NCI-H345 treated with DMSO at 0.1 percent for 48 hours (cell line): ENCODE data around the gene KCMF1.

Experiments used
- DNase-seq: peaks from one replicate; lab custom pipeline; 2025; ENCODE audit not compliant: unreplicated experiment; lab: John Stamatoyannopoulos, UW

The KCMF1 gene

DNA sequence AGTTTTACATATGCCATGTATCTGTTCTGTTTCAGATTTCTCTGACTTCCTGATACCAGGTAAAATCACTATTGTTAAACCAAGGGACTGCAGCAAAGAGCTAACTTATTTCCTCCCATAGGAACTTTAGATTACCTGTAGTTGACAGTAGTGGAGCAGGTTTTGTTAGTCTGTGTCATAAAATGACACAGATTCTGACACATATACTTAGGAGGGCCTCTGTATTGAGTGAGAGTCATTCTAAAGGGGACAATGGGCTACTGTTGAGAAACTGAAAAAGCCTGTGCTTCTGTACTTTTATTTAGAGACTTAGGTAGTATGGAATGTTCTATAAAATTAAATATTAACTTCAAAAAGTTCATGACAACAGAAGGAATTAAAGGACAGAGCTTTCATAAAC, 48.2 kb downstream of the KCMF1 start:
- no peak for DNase-seq

- no peak for DNase-seq
Observed at GRCh38 chr2:85022232-85022631, 51.3 kb downstream of the KCMF1 start.

- DNase-seq: no peak
Observed at GRCh38 chr2:85024372-85025047, 53.5 kb downstream of the KCMF1 start.

GRCh38 chr2:85032621-85033020, 61.7 kb downstream of the KCMF1 start:
- DNase-seq: no peak

GRCh38 chr2:85033388-85033787, 62.4 kb downstream of the KCMF1 start:
- DNase-seq: no peak

GRCh38 chr2:85034158-85034557, 63.2 kb downstream of the KCMF1 start:
- DNase-seq: no peak

DNA sequence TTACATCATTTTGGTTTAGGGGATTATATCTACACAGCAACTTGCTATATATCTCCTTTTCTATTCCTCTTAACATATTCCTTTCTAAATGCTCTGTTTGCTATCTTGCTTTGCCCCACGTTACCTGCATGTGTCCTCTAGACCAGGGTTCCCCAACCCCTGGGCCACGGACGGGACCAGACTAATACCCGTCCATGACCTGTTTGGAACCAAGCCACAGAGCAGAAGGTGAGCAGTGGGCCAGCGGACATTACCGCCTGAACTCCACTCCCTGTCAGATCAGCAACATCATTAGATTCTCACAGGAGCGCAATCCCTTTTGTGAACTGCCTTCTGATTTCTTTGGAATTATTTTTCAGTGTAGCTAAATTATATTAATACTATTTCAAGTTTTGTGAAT, 66.7 kb downstream of the KCMF1 start:
- DNase-seq: no peak

GRCh38 chr2:85042330-85042729, 71.4 kb downstream of the KCMF1 start:
- DNase-seq: no peak

DNA sequence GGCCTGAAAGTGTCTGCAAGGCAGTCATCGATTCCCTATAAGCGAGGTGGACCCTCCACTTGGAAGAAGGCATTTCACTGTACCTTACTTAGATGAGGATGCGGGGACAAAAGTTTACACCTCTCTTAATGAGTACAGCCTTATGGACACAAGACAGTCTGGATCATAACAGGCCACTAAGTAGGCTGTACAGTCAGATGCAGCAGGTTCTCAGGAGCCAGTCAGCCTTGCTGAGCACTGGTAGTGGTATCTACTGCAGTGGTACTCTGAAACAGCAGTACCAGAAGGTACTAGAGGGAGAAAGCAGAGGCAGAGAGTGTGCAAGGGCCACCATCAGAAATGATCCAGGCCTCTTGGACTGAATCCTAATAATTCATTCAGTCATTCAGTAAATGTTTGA, 77.6 kb downstream of the KCMF1 start:
- DNase-seq: no peak

DNA sequence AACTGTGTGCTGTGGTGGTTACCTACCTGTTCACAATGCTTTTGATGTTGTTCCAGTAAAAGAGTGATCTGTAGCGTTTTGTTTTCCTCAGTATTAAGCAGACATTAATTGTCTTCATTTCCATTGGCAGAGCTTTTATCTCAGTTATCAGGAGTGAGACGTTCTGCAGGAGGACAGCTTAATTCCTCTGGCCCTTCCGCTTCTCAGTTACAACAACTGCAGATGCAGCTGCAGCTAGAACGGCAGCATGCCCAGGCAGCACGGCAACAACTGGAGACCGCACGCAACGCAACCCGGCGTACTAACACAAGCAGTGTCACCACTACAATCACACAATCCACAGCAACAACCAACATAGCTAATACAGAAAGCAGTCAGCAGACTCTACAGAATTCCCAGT, 78.3 kb downstream of the KCMF1 start:
- no peak for DNase-seq

DNA sequence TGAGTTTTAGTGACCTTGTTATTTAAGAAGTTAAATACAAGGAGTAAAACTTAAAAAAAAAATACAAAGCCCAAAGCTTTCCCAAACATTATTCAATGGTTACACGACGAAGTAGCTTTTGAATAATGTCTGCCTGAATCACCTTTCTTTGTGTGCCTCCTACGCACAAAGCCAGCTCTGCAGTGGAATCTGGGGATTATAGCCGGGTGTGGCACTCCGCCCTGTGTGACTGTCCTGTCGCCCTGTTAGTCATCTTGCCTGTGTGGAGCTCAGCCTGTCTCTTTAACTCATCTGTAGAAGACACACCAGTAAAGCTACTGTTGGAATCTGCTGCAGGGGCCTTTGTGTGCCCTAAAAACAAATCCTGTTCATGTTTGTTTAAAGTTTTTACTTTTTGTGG, 82.8 kb downstream of the KCMF1 start:
- DNase-seq: no peak

DNA sequence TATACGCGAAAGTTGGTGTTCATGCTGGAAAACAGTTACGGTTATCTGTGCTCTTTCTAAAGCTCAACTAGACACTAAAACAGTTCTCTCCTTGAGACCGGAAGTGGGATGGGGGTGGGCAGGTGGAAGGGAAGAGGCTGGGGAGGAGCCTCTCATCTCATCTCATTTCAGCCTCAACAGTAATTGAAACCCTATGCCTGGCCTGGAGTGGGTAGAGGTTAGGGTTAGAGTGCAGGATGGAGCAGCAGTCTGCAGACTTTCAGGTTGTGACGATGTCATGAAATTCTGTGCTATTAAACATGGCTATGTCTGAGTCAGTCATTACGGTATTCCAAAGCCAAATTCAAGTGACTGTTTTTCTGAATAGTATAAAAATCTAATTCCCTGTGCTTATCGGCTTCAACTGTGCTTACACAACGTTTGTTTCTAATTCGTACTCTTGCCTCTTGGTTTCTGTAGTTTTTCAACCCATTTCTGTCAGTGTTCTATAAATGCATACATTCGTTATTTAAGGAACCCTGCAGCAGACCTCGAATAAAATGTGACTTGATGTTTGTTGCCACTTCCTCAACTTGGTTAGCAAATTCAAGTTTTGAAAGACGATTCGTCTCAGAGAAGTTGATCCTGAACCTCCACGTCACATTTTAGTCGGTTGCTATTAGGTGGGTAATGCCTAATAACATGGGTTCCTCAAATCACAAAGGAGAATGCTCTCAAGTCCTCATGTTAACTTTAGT, 86.4 kb downstream of the KCMF1 start:
- no peak for DNase-seq

GRCh38 chr2:85061896-85062295, 90.9 kb downstream of the KCMF1 start:
- no peak for DNase-seq

GRCh38 chr2:85062565-85062964, 91.6 kb downstream of the KCMF1 start:
- DNase-seq: no peak

DNA sequence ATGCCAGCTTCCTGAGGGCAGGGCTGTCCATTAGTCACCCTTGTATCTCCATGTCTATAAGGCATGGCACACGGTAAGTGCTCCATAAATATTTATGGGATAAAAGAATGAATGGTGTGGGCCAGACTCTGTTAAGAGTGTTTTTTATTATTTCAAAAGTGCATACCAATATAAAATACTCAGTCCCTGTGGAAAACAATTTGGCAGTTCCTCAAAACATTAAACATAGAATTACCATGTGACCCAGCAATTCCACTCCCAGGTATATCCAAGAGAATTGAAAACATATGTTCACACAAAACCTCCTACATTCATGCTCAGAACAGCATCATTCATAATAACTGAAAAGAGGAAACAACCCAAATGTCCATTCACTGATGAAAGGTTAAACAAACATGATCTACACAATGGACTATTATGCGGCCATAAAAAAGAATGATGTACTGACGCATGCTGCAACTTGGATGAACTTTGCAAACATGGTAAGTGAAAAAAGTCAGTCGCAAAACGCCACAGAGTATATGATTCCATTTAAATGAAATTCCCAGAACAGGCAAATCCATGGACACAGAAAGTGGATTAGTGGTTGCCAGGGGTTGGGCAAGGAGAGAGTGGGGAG, 93.1 kb downstream of the KCMF1 start:
- DNase-seq: no peak

- DNase-seq: no peak
Observed at GRCh38 chr2:85064927-85065577, 94.1 kb downstream of the KCMF1 start.

- DNase-seq: no peak
Observed at GRCh38 chr2:85066006-85066740, 95.2 kb downstream of the KCMF1 start.

DNA sequence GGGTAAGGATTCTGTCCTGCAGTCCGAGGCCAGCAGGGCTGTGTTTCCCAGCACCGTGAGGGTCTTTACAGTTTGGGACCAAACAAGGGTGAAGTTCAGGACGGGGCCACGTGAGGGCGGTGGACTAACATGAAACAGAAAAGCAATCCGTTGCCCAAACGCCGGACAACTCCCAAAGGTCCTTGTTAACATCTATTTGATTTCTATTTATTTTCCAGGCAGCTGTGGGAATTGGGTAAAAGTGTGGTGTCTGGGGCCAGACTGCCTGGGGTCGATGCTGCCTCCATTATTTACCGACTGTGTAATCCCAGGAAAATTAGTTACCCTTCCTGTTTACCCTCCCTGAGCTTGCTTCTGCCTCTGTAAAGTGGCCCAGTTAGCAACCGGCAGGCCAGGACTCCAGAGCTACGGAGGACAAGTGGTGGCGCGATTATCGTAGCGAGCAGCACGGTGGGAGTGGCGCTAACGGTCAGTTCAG, 96.0 kb downstream of the KCMF1 start:
- DNase-seq: peak; percentile 56

DNA sequence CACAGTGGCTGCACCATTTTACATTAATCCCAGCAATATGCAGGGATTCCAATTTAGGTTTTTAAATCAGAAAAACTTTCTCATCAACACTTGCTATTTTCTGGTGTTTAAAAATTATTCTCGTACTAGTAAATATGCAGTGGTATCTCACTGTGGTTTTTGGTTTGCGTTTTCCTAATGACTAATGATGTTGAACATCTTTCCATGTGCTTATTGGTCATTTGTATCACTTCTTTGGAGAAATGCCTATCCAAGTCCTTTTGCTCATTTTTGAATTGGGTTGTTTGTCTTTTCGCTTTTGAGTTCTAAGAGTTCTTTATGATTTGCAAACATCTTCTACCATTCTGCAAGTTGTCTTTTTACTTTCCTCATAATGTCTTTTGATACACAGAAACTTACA, 100.1 kb downstream of the KCMF1 start:
- no peak for DNase-seq

- DNase-seq: no peak
Observed at GRCh38 chr2:85073033-85073432, 102.1 kb downstream of the KCMF1 start.
